ENCODE results near the gene STX1B. TPM values are rescaled to one million over a fixed set of nuclear protein-coding genes. Genes with fewer than 3 reads are reported as not detected.
"Not testable (repeated sequence)": the region's sequence is repeated elsewhere in the genome, so short reads cannot be mapped to it uniquely, and the experiment has no call there.

The STX1B gene
- total RNA-seq, 1 donor from 2014 or later, result 4.5 TPM

GRCh38 chr16:30941600-30942425, 68.6 kb downstream of the STX1B start:
- no peak for DNase-seq (ENCODE audit: extremely low spot score, unreplicated experiment)
- peaks cover 13% of the 10 kb centered on the region for H3K36me3 Mint-ChIP-seq (ENCODE audit: unreplicated experiment)
- peak; percentile 78 for TF ChIP-seq CTCF (IDR thresholded peaks at IDR 0.05)
- H3K27ac Mint-ChIP-seq (ENCODE audit: unreplicated experiment), result peak overlapping the region; percentile 2
- H3K27me3 Mint-ChIP-seq (ENCODE audit: unreplicated experiment), result no peaks in the 10 kb centered on the region
- H3K9me3 Mint-ChIP-seq (ENCODE audit: unreplicated experiment), result no peaks in the 10 kb centered on the region
- H3K4me1 Mint-ChIP-seq (ENCODE audit: unreplicated experiment), result peaks cover 4% of the 10 kb centered on the region
- no peak overlapping the region for H3K4me3 Mint-ChIP-seq (ENCODE audit: unreplicated experiment)

GRCh38 chr16:30939571-30939970, 70.9 kb downstream of the STX1B start:
- H3K27ac Mint-ChIP-seq (ENCODE audit: unreplicated experiment); H3K4me3 Mint-ChIP-seq (ENCODE audit: unreplicated experiment); H3K4me1 Mint-ChIP-seq (ENCODE audit: unreplicated experiment); DNase-seq (ENCODE audit: extremely low spot score, unreplicated experiment); H3K9me3 Mint-ChIP-seq (ENCODE audit: unreplicated experiment); H3K27me3 Mint-ChIP-seq (ENCODE audit: unreplicated experiment): not testable (repeated sequence)
- H3K36me3 Mint-ChIP-seq (ENCODE audit: unreplicated experiment), result peaks cover 12% of the 10 kb centered on the region

Other genes with a start within 250 kb of the STX1B start
- gene CFAP119, start 248.6 kb downstream of the STX1B start, total RNA-seq, result 5.0 and 9.7 TPM in 2 replicates
- gene RNF40, start 248.3 kb downstream of the STX1B start, total RNA-seq, result 116 and 118 TPM in 2 replicates
- gene ZNF629, start 223.4 kb downstream of the STX1B start, total RNA-seq, result 26.7 and 27.2 TPM in 2 replicates
- 37.6 and 38.1 TPM in 2 replicates for gene BCL7C, start 116.6 kb downstream of the STX1B start, total RNA-seq
- gene CTF1, start 114.0 kb downstream of the STX1B start, total RNA-seq, result 5.1 and 6.0 TPM in 2 replicates
- 23.1 and 24.3 TPM in 2 replicates for gene FBXL19, start 87.1 kb downstream of the STX1B start, total RNA-seq
- gene ORAI3, start 61.6 kb downstream of the STX1B start, total RNA-seq, result 25.2 and 30.0 TPM in 2 replicates
- gene SETD1A, start 52.9 kb downstream of the STX1B start, total RNA-seq, result 20.1 and 22.6 TPM in 2 replicates
- 7.5 and 7.6 TPM in 2 replicates for gene HSD3B7, start 25.4 kb downstream of the STX1B start, total RNA-seq
- gene STX4, start 22.9 kb upstream of the STX1B start, total RNA-seq, result 51.8 and 53.4 TPM in 2 replicates
- gene ZNF668, start 63.6 kb upstream of the STX1B start, total RNA-seq, result 13.2 and 13.5 TPM in 2 replicates
- 18.4 and 22.5 TPM in 2 replicates for gene ZNF646, start 63.8 kb upstream of the STX1B start, total RNA-seq
- 2.8 and 3.2 TPM in 2 replicates for gene PRSS53, start 78.3 kb upstream of the STX1B start, total RNA-seq
- gene VKORC1, start 84.2 kb upstream of the STX1B start, total RNA-seq, result 141 and 148 TPM in 2 replicates
- 38.8 and 39.3 TPM in 2 replicates for gene BCKDK, start 97.7 kb upstream of the STX1B start, total RNA-seq
- 56.0 and 56.5 TPM in 2 replicates for gene KAT8, start 107.0 kb upstream of the STX1B start, total RNA-seq
- not detected in 2 replicates for gene PRSS8, start 125.1 kb upstream of the STX1B start, total RNA-seq
- gene PRSS36, start 139.4 kb upstream of the STX1B start, total RNA-seq, result 0.67 and 0.76 TPM in 2 replicates
- gene FUS, start 169.5 kb upstream of the STX1B start, total RNA-seq, result 334 and 346 TPM in 2 replicates
- gene PYCARD, start 192.1 kb upstream of the STX1B start, total RNA-seq, result 5.5 and 6.1 TPM in 2 replicates
- not detected in 2 replicates for gene TRIM72, start 203.5 kb upstream of the STX1B start, total RNA-seq
- gene PYDC1, start 206.5 kb upstream of the STX1B start, total RNA-seq, result not detected in 2 replicates
- not detected in 2 replicates for gene ITGAM, start 249.3 kb upstream of the STX1B start, total RNA-seq